Activated B cell treated with CpG ODN at 0.5 μM for 24 hours (primary cell): ENCODE results near the gene MIB1. TPM values are rescaled to one million over a fixed set of nuclear protein-coding genes. Genes with fewer than 3 reads are reported as not detected.

ENCODE experiments used
- ATAC-seq: fragments of 200-7000 bp; cut with Tn5 transposase; one replicate; pipeline ENCODE4 v1.10.0; 2021; ENCODE audit warnings: low read depth, mild to moderate bottlenecking, moderate library complexity
- CTCF ChIA-PET: fragments of 350-600 bp; sonication (Branson Sonifier 250); formaldehyde crosslinking; loops from one replicate; lab custom pipeline; 2021; ENCODE audit warnings: antibody characterized with exemption; lab: Charles Lee
- POLR2A ChIA-PET: fragments of 350-600 bp; sonication (Branson Sonifier 250); formaldehyde crosslinking; loops from one replicate; lab custom pipeline; 2021; ENCODE audit warnings: antibody characterized with exemption; lab: Charles Lee
- DNase-seq: peaks from one replicate; pipeline ENCODE4 v3.0.0; 2022
- H3K27ac Mint-ChIP-seq: one replicate; pipeline ENCODE4 v1.8.0; 2020; ENCODE audit warnings: mixed read lengths
- H3K27me3 Mint-ChIP-seq: one replicate; pipeline ENCODE4 v1.8.0; 2021; ENCODE audit warnings: mixed read lengths
- H3K36me3 Mint-ChIP-seq: one replicate; pipeline ENCODE4 v1.8.0; 2021; ENCODE audit warnings: low read depth, mixed read lengths
- H3K4me1 Mint-ChIP-seq: one replicate; pipeline ENCODE4 v1.8.0; 2021; ENCODE audit warnings: mixed read lengths
- H3K4me3 Mint-ChIP-seq: one replicate; pipeline ENCODE4 v1.8.0; 2020; ENCODE audit warnings: mild to moderate bottlenecking, mixed read lengths
- H3K9me3 Mint-ChIP-seq: one replicate; pipeline ENCODE4 v1.8.0; 2020; ENCODE audit warnings: mixed read lengths
- CTCF ChIP-seq: fragments of 200-600 bp; IDR thresholded peaks from one replicate; pipeline ENCODE4 v1.8.0; 2022; ENCODE audit warnings: antibody characterized with exemption, mild to moderate bottlenecking
- intact Hi-C: fragments of 100-400 bp; cut with micrococcal nuclease; formaldehyde crosslinking; loops from one replicate; pipeline ENCODE4 v1.15.1; 2024
- total RNA-seq: library from RNA; stranded (reverse); gene quantifications from 2 replicates; pipeline ENCODE4 v1.2.3, GENCODE V29; 2022

Gene MIB1
- total RNA-seq, 1 donor from 2014 or later, result 22.6 TPM

GRCh38 chr18:21889570-21889969, 149.0 kb downstream of the MIB1 start:
- no peak for TF ChIP-seq CTCF
- Mint-ChIP-seq H3K27ac (no peak overlapping the region), H3K4me3 (no peak overlapping the region), H3K4me1 (no peaks in the 10 kb centered on the region), H3K36me3 (no peaks in the 10 kb centered on the region), H3K9me3 (peaks cover 2% of the 10 kb centered on the region), H3K27me3 (peaks cover 4% of the 10 kb centered on the region)
- intact Hi-C loops, result no loop called here
- POLR2A ChIA-PET, result no interaction called here
- DNase-seq (no peak), ATAC-seq (no peak)
- CTCF ChIA-PET, result no interaction called here

GRCh38 chr18:21894619-21895367, 154.2 kb downstream of the MIB1 start:
- H3K4me3 Mint-ChIP-seq, result no peak overlapping the region
- no peak for ATAC-seq
- DNase-seq, result no peak
- no peak for TF ChIP-seq CTCF
- H3K4me1 Mint-ChIP-seq, result peaks cover 4% of the 10 kb centered on the region
- peaks cover 2% of the 10 kb centered on the region for H3K9me3 Mint-ChIP-seq
- intact Hi-C loops, result loop anchor here (5.0 kb wide), 1 partner anchor 808 kb away; no protein-coding TSS in a partner anchor
- CTCF ChIA-PET, result no interaction called here
- no peak overlapping the region for H3K27ac Mint-ChIP-seq
- POLR2A ChIA-PET, result no interaction called here
- no peaks in the 10 kb centered on the region for H3K36me3 Mint-ChIP-seq
- peaks cover 16% of the 10 kb centered on the region for H3K27me3 Mint-ChIP-seq

GRCh38 chr18:21896732-21897336, 156.2 kb downstream of the MIB1 start:
- Mint-ChIP-seq H3K9me3 (peaks cover 2% of the 10 kb centered on the region), H3K4me3 (no peak overlapping the region), H3K27me3 (peaks cover 14% of the 10 kb centered on the region), H3K36me3 (no peaks in the 10 kb centered on the region), H3K4me1 (peaks cover 4% of the 10 kb centered on the region), H3K27ac (no peak overlapping the region)
- intact Hi-C loops, result loop anchor here (1.0 to 5.0 kb wide), 2 partner anchors 59 to 805 kb away; no protein-coding TSS in a partner anchor
- CTCF ChIA-PET, result interaction anchor here (1.0 kb wide), 1 partner anchor 77 kb away, joined by 3 read pairs; no protein-coding TSS in a partner anchor
- TF ChIP-seq CTCF, result no peak
- POLR2A ChIA-PET, result no interaction called here
- DNase-seq (no peak), ATAC-seq (no peak)

GRCh38 chr18:21897811-21898210, 157.2 kb downstream of the MIB1 start:
- ChIA-PET POLR2A (no interaction called here), CTCF (interaction anchor here (0.6 to 1.6 kb wide), 3 partner anchors 17 to 78 kb away, joined by 3 to 7 read pairs (median 3); no protein-coding TSS in a partner anchor)
- Mint-ChIP-seq H3K9me3 (no peaks in the 10 kb centered on the region), H3K4me3 (no peak overlapping the region), H3K4me1 (peaks cover 4% of the 10 kb centered on the region), H3K27me3 (peaks cover 17% of the 10 kb centered on the region), H3K36me3 (no peaks in the 10 kb centered on the region), H3K27ac (no peak overlapping the region)
- DNase-seq, result no peak
- intact Hi-C loops, result loop anchor here (1.0 to 5.0 kb wide), 2 partner anchors 58 to 804 kb away; no protein-coding TSS in a partner anchor
- ATAC-seq, result no peak
- TF ChIP-seq CTCF, result peak; percentile 35
